Measurements from ENCODE around the gene ROR2.

- TF ChIP-seq POLR2AphosphoS5 (IDR thresholded peaks at IDR 0.05; ENCODE audit: low read depth, low read length) (no peak), FOSL1 (IDR thresholded peaks at IDR 0.05; ENCODE audit: insufficient read depth, low read depth, low read length) (no peak), RNF2 (IDR thresholded peaks at IDR 0.05; ENCODE audit: borderline replicate concordance, low read depth, low read length, missing control alignments, poor library complexity, severe bottlenecking) (no peak), E2F6 (IDR thresholded peaks at IDR 0.05) (no peak), CBX8 (IDR thresholded peaks at IDR 0.05; ENCODE audit: borderline replicate concordance, low read depth, low read length) (no peak), CTCF (IDR thresholded peaks at IDR 0.05; ENCODE audit: control extremely low read depth in 1 of 3, insufficient read depth in 1 of 3, low read depth in 1 of 3, low read length in 3 of 3) (no peak), RAD21 (IDR thresholded peaks at IDR 0.05 in 1 of 2, conservative IDR thresholded peaks at IDR 0.05 in 1 of 2; ENCODE audit: low read depth in 2 of 2, low read length in 2 of 2) (no peak), POLR2A (IDR thresholded peaks at IDR 0.05; ENCODE audit: control extremely low read depth in 1 of 2, low read depth in 2 of 2, low read length in 2 of 2) (no peak), GTF2F1 (IDR thresholded peaks at IDR 0.05; ENCODE audit: borderline replicate concordance, low read depth, low read length) (no peak), TAF1 (IDR thresholded peaks at IDR 0.05; ENCODE audit: low read depth, low read length) (no peak)
Measured at GRCh38 chr9:91960367-91960766, 10.3 kb upstream of the ROR2 start.

Data from H1 (cell line).